Measurements from ENCODE around the gene UBTD1. TPM values are rescaled to one million over a fixed set of nuclear protein-coding genes. Genes with fewer than 3 reads are reported as not detected.

The UBTD1 gene
- total and polyA plus RNA-seq, 10 donors, result 4.5 to 17.6 (median 11.8) TPM

DNA sequence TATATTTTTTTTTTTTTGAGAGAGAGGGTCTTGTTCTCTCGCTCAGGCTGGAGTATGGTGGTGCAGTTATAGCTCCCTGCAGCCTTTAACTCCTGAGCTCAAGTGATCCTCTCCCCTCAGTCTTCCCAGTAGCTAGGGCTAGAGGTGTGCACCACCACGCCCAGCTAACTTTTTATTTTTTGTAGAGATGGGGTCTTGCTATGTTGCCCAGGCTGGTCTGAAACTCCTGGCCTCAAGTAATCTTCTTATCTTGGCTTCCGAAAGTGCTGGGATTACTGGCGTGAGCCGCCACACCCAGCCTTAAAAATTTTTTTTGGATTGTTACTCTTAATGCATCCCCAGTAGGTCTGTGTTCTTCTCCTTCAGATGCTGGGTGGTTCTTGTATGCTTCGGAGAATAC lies 4.2 kb downstream of the UBTD1 start:
- Histone ChIP-seq H3K27me3 (replicated peaks in 1 of 7) (peaks cover 0 to 27% (median 0%) of the 10 kb centered on the region in 7 donors), H3K36me3 (no peaks in the 10 kb centered on the region), H3K4me1 (peaks cover 0 to 49% (median 15%) of the 10 kb centered on the region in 6 donors), H3K27ac (peak overlapping the region in 1 of 8 donors; percentile 13), H3K9me3 (no peaks in the 10 kb centered on the region), H3K4me3 (no peak overlapping the region)
- TF ChIP-seq POLR2A (IDR thresholded peaks at IDR 0.05) (no peak), CTCF (IDR thresholded peaks at IDR 0.05 in 8 of 11, conservative IDR thresholded peaks at IDR 0.05 in 3 of 11) (no peak), POLR2AphosphoS5 (IDR thresholded peaks at IDR 0.05) (no peak)
- no peak for DNase-seq
- WGBS, 5 donors, result 88 to 97% (median 94%) methylated on average over 6 of the region's 6 CpGs
- intact Hi-C loops (cut with DNase I; ENCODE audit: low total_unique reads), result no loop called here

DNA sequence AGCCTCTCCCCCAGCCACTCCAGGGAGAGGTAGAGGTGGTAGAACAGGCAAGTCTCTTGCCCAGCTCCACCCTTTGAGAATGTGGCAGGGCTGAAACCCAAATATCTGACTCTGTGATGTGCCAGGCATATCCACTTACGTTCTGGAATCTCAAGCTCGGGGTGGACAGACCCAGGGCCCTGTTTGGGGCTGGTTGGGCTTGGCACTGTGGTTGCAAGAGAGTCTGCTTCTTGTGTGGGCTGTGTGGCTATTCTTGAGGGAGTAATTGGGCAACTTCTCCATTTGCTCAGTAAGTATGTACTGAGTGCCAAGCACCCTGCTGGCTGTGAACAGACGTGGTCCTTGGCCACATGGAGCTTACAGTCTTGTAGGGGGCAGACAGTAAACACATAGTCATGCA lies 4.7 kb downstream of the UBTD1 start:
- intact Hi-C loops (cut with DNase I; ENCODE audit: low total_unique reads), result no loop called here
- Histone ChIP-seq H3K9me3 (no peaks in the 10 kb centered on the region), H3K27ac (peak overlapping the region in 1 of 8 donors; percentile 13), H3K36me3 (no peaks in the 10 kb centered on the region), H3K4me3 (no peak overlapping the region), H3K27me3 (replicated peaks in 1 of 7) (peaks cover 0 to 27% (median 0%) of the 10 kb centered on the region in 7 donors), H3K4me1 (peaks cover 0 to 49% (median 15%) of the 10 kb centered on the region in 6 donors)
- DNase-seq, result peak; percentile 63
- no peak for TF ChIP-seq CTCF (IDR thresholded peaks at IDR 0.05 in 8 of 11, conservative IDR thresholded peaks at IDR 0.05 in 3 of 11)
- TF ChIP-seq POLR2AphosphoS5 (IDR thresholded peaks at IDR 0.05), result no peak
- TF ChIP-seq POLR2A (IDR thresholded peaks at IDR 0.05), result no peak
- 47 to 87% (median 54%) methylated on average over 3 of the region's 3 CpGs for WGBS, 5 donors

DNA sequence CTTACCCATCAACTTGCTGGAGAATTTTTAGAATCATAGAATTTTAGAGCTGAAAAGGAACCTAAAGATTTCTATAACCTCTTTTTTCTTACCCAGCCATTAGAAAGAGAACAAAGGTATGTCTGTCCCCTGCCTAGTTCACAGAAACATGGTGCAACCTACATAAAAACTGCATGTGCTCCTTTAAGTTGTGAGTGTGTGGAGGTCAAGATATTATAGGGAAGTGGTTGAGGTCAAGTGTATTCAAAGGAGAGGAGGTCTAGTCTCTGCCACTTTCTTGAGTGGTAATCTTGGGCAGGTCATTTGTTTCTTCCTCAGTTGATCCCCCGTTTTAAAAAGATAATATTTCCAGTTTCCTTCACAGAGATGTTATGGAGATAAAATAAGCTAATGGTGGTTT lies 6.4 kb downstream of the UBTD1 start:
- Histone ChIP-seq H3K27ac (no peak overlapping the region), H3K4me1 (peaks cover 0 to 37% (median 7%) of the 10 kb centered on the region in 6 donors), H3K36me3 (no peaks in the 10 kb centered on the region), H3K27me3 (replicated peaks in 1 of 7) (peaks cover 0 to 15% (median 0%) of the 10 kb centered on the region in 7 donors), H3K4me3 (no peak overlapping the region), H3K9me3 (no peaks in the 10 kb centered on the region)
- no peak for DNase-seq
- WGBS, 5 donors, result 64 to 80% (median 71%) methylated on average over 1 of the region's 1 CpG
- TF ChIP-seq POLR2AphosphoS5 (IDR thresholded peaks at IDR 0.05), result no peak
- no peak for TF ChIP-seq POLR2A (IDR thresholded peaks at IDR 0.05)
- TF ChIP-seq CTCF (IDR thresholded peaks at IDR 0.05 in 8 of 11, conservative IDR thresholded peaks at IDR 0.05 in 3 of 11), result no peak
- intact Hi-C loops (cut with DNase I; ENCODE audit: low total_unique reads), result no loop called here

DNA sequence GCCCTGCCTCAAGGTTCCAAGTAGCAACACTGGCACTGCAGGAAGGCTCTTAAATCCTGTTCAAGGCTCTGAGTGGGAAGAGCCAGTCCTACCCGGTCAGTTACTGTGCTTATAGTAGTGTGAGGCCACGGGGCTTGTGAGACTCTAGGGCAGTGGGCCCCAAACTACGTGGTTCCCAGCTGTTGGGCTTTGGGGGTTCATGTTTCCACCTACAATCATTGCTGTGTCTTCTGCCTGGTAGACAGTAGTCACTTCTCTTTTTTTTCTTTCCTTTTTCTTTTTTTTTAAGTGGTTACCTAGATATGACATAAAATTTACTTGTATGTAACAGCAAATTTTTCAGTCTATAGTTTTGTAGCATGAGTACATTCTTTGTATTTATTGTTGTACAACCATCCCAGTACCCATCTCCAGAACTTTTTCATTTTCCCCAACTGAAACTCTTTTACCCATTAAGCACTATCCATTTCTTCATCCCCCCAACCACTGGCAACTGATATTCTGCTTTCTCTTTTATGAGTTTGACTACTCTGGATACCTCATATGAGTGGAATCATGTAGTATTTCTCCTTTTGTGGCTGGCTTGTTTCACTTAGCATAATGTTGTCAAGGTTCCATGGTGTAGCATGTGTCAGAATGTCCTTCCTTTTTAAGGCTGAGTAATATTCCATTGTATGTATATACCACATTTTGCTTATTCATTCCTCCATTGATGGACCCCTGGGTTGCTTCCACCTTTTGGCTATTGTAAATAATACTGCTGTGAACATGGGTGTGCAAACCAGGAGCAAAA lies 7.7 kb downstream of the UBTD1 start:
- Histone ChIP-seq H3K27ac (no peak overlapping the region), H3K36me3 (no peaks in the 10 kb centered on the region), H3K4me1 (peaks cover 0 to 27% (median 0%) of the 10 kb centered on the region in 6 donors), H3K27me3 (replicated peaks in 1 of 7) (peaks cover 0 to 4% (median 0%) of the 10 kb centered on the region in 7 donors), H3K9me3 (no peaks in the 10 kb centered on the region), H3K4me3 (no peak overlapping the region)
- peak; percentile 39 for DNase-seq
- intact Hi-C loops (cut with DNase I; ENCODE audit: low total_unique reads), result no loop called here
- WGBS, 5 donors, result 48 to 76% (median 61%) methylated on average over 3 of the region's 3 CpGs
- no peak for TF ChIP-seq CTCF (IDR thresholded peaks at IDR 0.05 in 8 of 11, conservative IDR thresholded peaks at IDR 0.05 in 3 of 11)
- TF ChIP-seq POLR2AphosphoS5 (IDR thresholded peaks at IDR 0.05), result no peak
- TF ChIP-seq POLR2A (IDR thresholded peaks at IDR 0.05), result no peak

Data from spleen (tissue), 11 donors.